Ovary (tissue), 9 donors: ENCODE data around the gene PGP. TPM values are rescaled to one million over a fixed set of nuclear protein-coding genes. Genes with fewer than 3 reads are reported as not detected.

Source experiments
- DNase-seq, 5 donors: peaks; one replicate each; pipeline ENCODE4 v3.0.0-alpha.2; 2019 to 2020
- H3K27ac ChIP-seq, 2 donors: fragments of 200-600 bp; one replicate each; pipeline versions ENCODE4 v1.5.1 to v1.8.0; 2019 to 2022
- H3K27me3 ChIP-seq: fragments of 200-600 bp; one replicate; pipeline ENCODE4 v1.8.0; 2022
- H3K36me3 ChIP-seq: fragments of 200-600 bp; sonication (generic); one replicate; pipeline ENCODE4 v1.5.1; 2019
- H3K4me1 ChIP-seq: one replicate; pipeline ENCODE4 v1.8.1; 2013; ENCODE audit warnings: mild to moderate bottlenecking, moderate library complexity; ENCODE audit not compliant: insufficient read depth
- H3K4me3 ChIP-seq: fragments of 200-600 bp; sonication (generic); one replicate; pipeline ENCODE4 v1.5.1; 2017
- H3K9me3 ChIP-seq, 2 donors: fragments of 200-600 bp in 1 of 2; sonication (generic) in 1 of 2; one replicate each; pipeline versions ENCODE4 v1.5.1 to v1.8.1; 2013 to 2019; ENCODE audit warnings: mild to moderate bottlenecking in 1 of 2, moderate library complexity in 1 of 2
- EP300 ChIP-seq: sonication (generic); formaldehyde crosslinking; IDR thresholded peaks from one replicate; pipeline ENCODE4 v1.6.1; 2017; ENCODE audit warnings: antibody characterized with exemption
- POLR2A ChIP-seq: fragments of 450-650 bp; IDR thresholded peaks from one replicate; pipeline ENCODE4 v1.6.1; 2017; ENCODE audit warnings: antibody characterized with exemption, mild to moderate bottlenecking, moderate library complexity
- WGBS, 3 donors: extraction: QIAGEN DNeasy Blood & Tissue Kit in 1 of 3; methylation state at CpG; one replicate each; pipeline versions ENCODE4 v1.1.5 to v1.1.7; 2013 to 2017; 5-methylcytosine and 5-hydroxymethylcytosine counted together
- intact Hi-C, 4 donors: fragments of 100-400 bp; cut with DNase I; formaldehyde crosslinking; loops; one replicate each; pipeline versions ENCODE4 v1.11.0 to v1.15.1; 2022 to 2023
- polyA plus RNA-seq, 2 donors: library from polyadenylated mRNA; stranded (reverse); fragments of 200-250 nt in 1 of 2; fragments of 350-450 nt in 1 of 2; fragmentation: Illumina TruSeq in 1 of 2; extraction: RNeasy Lipid Tissue Mini Kit (QIAGEN cat#74804) in 1 of 2; gene quantifications; one replicate each; pipeline ENCODE4 v1.2.3, GENCODE V29; 2013 to 2014
- total RNA-seq, 7 donors: library from RNA; depleted of rRNA in 2 of 7; stranded (reverse); fragments of >200 nt in 2 of 7; fragmentation: NEBNext Ultra II Directional in 3 of 7; extraction: Animal tissue kit (Norgen Biotek cat#: 25700) in 3 of 7; gene quantifications; one replicate each; pipeline versions ENCODE4 v1.1.0 to v1.2.4, GENCODE V29; 2016 to 2023
- TF ChIP-seq, protein P1 (sequence below), 3 donors: fragments of 450-650 bp in 2 of 3; fragments of 200-600 bp in 1 of 3; IDR thresholded peaks; one replicate each; pipeline versions ENCODE4 v1.5.1 to v1.8.0; 2016 to 2022; ENCODE audit warnings: antibody characterized with exemption in 3 of 3, mild to moderate bottlenecking in 1 of 3
- donor health status: DM: no; HTN: no; CAD: no; lungs with moderate emphysema.
- donor health status: DM: no; HTN: no; CAD: no.
- donor health status: Bipolar disorder and iron deficiency.
- donor health status: DM: yes; HTN: yes; CAD: no.
- donor health status: DM: no; HTN: no; CAD: no.
- donor health status: DM: yes; HTN: yes; CAD: no.

The PGP gene
- total and polyA plus RNA-seq, 9 donors: 2.5 to 12.3 (median 6.9) TPM

GRCh38 chr16:2238150-2238837, 23.7 kb upstream of the PGP start:
- Histone ChIP-seq H3K36me3 (no peaks in the 10 kb centered on the region), H3K27me3 (no peaks in the 10 kb centered on the region)
- WGBS, 3 donors: 64 to 69% (median 65%) methylated on average over 12 to 18 of the region's 18 CpGs

DNA sequence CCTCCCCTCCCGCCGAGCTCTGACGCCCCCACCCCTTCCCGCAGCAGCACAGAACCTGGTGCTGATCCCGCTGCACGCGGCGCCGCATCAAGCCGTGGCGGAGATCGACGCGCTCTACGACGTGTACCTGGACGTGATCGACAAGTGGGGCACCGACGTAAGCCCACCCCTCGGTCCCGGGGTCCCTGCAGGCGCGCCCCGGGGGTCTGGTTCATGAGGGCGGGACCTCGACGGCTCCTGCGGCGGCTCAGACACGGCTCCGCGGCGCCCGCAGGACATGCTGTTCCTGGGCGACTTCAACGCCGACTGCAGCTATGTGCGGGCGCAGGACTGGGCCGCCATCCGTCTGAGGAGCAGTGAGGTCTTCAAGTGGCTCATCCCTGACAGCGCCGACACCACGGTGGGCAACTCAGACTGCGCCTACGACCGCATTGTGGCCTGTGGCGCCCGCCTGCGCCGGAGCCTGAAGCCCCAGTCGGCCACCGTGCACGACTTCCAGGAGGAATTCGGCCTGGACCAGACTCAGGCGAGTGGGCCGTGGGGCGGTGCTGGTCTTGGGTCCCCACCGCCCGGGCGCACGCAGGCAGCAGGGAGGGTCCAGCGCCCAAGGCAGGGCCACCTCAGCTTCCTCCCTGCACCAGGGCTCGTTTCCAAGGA, 23.0 kb upstream of the PGP start:
- Histone ChIP-seq H3K36me3 (no peaks in the 10 kb centered on the region), H3K9me3 (peaks cover 0 to 3% of the 10 kb centered on the region in 2 donors), H3K27me3 (no peaks in the 10 kb centered on the region), H3K27ac (no peak overlapping the region), H3K4me3 (no peak overlapping the region), H3K4me1 (peaks cover 7% of the 10 kb centered on the region)
- TF ChIP-seq POLR2A (no peak), EP300 (no peak)
- TF ChIP-seq, protein P1, sequence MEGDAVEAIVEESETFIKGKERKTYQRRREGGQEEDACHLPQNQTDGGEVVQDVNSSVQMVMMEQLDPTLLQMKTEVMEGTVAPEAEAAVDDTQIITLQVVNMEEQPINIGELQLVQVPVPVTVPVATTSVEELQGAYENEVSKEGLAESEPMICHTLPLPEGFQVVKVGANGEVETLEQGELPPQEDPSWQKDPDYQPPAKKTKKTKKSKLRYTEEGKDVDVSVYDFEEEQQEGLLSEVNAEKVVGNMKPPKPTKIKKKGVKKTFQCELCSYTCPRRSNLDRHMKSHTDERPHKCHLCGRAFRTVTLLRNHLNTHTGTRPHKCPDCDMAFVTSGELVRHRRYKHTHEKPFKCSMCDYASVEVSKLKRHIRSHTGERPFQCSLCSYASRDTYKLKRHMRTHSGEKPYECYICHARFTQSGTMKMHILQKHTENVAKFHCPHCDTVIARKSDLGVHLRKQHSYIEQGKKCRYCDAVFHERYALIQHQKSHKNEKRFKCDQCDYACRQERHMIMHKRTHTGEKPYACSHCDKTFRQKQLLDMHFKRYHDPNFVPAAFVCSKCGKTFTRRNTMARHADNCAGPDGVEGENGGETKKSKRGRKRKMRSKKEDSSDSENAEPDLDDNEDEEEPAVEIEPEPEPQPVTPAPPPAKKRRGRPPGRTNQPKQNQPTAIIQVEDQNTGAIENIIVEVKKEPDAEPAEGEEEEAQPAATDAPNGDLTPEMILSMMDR (IDR thresholded peaks at IDR 0.05): no peak
- no peak for DNase-seq
- 33 to 44% (median 39%) methylated on average over 41 to 65 of the region's 65 CpGs for WGBS, 3 donors
- intact Hi-C loops: no loop called here

More at GRCh38 chr16:2238150-2238837, 23.7 kb upstream of the PGP start:
- peaks cover 7% of the 10 kb centered on the region for H3K4me1 ChIP-seq
- DNase-seq: no peak
- H3K9me3 ChIP-seq: peaks cover 0 to 3% of the 10 kb centered on the region in 2 donors
- no peak overlapping the region for H3K27ac ChIP-seq
- no peak overlapping the region for H3K4me3 ChIP-seq
- intact Hi-C loops: no loop called here
- no peak for TF ChIP-seq POLR2A
- TF ChIP-seq, protein P1 (IDR thresholded peaks at IDR 0.05): no peak
- no peak for TF ChIP-seq EP300

DNA sequence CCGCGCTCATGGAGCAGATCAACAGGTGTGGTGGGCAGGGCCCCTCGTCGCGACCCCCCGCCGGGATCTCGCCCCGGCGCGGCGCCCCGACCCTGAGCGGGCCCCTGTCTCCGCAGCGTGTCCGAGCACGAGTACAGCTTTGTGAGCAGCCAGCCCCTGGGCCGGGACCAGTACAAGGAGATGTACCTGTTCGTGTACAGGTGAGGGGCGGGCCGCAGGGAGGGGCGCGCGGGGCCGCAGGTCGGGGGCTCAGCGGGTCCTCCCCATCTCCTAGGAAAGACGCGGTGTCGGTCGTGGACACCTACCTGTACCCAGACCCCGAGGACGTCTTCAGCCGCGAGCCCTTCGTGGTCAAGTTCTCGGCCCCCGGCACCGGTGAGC, 22.5 kb upstream of the PGP start:
- no peaks in the 10 kb centered on the region for H3K36me3 ChIP-seq
- H3K9me3 ChIP-seq: peaks cover 0 to 3% of the 10 kb centered on the region in 2 donors
- intact Hi-C loops: no loop called here
- no peaks in the 10 kb centered on the region for H3K27me3 ChIP-seq
- H3K27ac ChIP-seq: no peak overlapping the region
- no peak overlapping the region for H3K4me3 ChIP-seq
- H3K4me1 ChIP-seq: peaks cover 7% of the 10 kb centered on the region
- peak in 1 of 5 donors; percentile 24 for DNase-seq
- WGBS, 3 donors: 4 to 11% (median 5%) methylated on average over 7 to 40 of the region's 40 CpGs
- no peak for TF ChIP-seq EP300

- H3K4me3 ChIP-seq: no peak within 1 kb of the TSS
- intact Hi-C loops: no loop called here
- no peaks in the 10 kb centered on the region for H3K36me3 ChIP-seq
- no peak for TF ChIP-seq POLR2A
- TF ChIP-seq EP300: no peak
- TF ChIP-seq, protein P1 (IDR thresholded peaks at IDR 0.05): no peak
- WGBS, 3 donors: 2 to 3% (median 2%) methylated on average over 50 to 64 of the region's 64 CpGs
- no peaks in the 10 kb centered on the region for H3K27me3 ChIP-seq
- peaks cover 7% of the 10 kb centered on the region for H3K4me1 ChIP-seq
- DNase-seq: peak in 1 of 5 donors; percentile 20
- H3K27ac ChIP-seq: no peak within 1 kb of the TSS
- H3K9me3 ChIP-seq: peaks cover 0 to 3% of the 10 kb centered on the region in 2 donors
Measured at GRCh38 chr16:2236337-2237101, 21.9 kb upstream of the PGP start, which contains the start of gene DNASE1L2. Gene DNASE1L2 (plus strand): TSS chr16:2236444. CDS start chr16:2236817, 373 bp downstream.
